Prostate gland (tissue), 2 donors: ENCODE data around the gene BCAS3.

Source experiments
- CTCF ChIP-seq, 4 experiments: fragments of 200-600 bp in 2 of 4; fragments of 450-650 bp in 2 of 4; sonication (generic) in 2 of 4; IDR thresholded peaks; 1 replicate in 3 of 4; 2 replicates in 1 of 4; pipeline ENCODE4 v1.5.1; 2016 to 2019; ENCODE audit warnings: antibody characterized with exemption in 4 of 4, mild to moderate bottlenecking in 2 of 4, moderate library complexity in 2 of 4
- POLR2A ChIP-seq: fragments of 450-650 bp; IDR thresholded peaks from one replicate; pipeline ENCODE4 v1.6.1; 2016; ENCODE audit warnings: antibody characterized with exemption, mild to moderate bottlenecking
- POLR2AphosphoS5 ChIP-seq: sonication (generic); formaldehyde crosslinking; IDR thresholded peaks from one replicate; pipeline ENCODE4 v1.6.1; 2017; ENCODE audit warnings: antibody characterized with exemption

GRCh38 chr17:61204456-61204855 lies 526.8 kb downstream of the BCAS3 start:
- no peak for TF ChIP-seq CTCF (IDR thresholded peaks at IDR 0.05)
- TF ChIP-seq POLR2A, result no peak
- no peak for TF ChIP-seq POLR2AphosphoS5
